Hepatocyte (in vitro differentiated cells): ENCODE measurements around the gene MEOX1.

Experiments
- CTCF ChIP-seq: fragments of 200-600 bp; sonication (generic); IDR thresholded peaks from 2 replicates; pipeline ENCODE4 v1.5.1; 2016; ENCODE audit warnings: antibody characterized with exemption, mild to moderate bottlenecking; ENCODE audit not compliant: poor library complexity
- EZH2phosphoT487 ChIP-seq: fragments of 200-600 bp; sonication (generic); IDR thresholded peaks from one replicate; pipeline ENCODE4 v1.6.1; 2018; ENCODE audit warnings: antibody characterized with exemption, mild to moderate bottlenecking, low read depth, moderate library complexity; ENCODE audit not compliant: unreplicated experiment, severe bottlenecking

GRCh38 chr17:43637563-43638323 lies 24.0 kb downstream of the MEOX1 start:
- no peak for TF ChIP-seq EZH2phosphoT487
- TF ChIP-seq CTCF = no peak
